Measurements from ENCODE around the gene SCT. TPM values are rescaled to one million over a fixed set of nuclear protein-coding genes. Genes with fewer than 3 reads are reported as not detected.

The SCT gene
- total RNA-seq, 1 donor from 2014 or later: not detected

GRCh38 chr11:636511-637332 lies 9.7 kb upstream of the SCT start, which contains the start of gene DRD4:
DRD4 (plus strand) TSS chr11:637269; CDS start chr11:637305, 36 bp downstream.
- no peaks in the 10 kb centered on the region for H3K9me3 Mint-ChIP-seq (ENCODE audit: unreplicated experiment)
- peak within 1 kb of the TSS; percentile 69 for H3K4me3 Mint-ChIP-seq (ENCODE audit: unreplicated experiment)
- no peak for TF ChIP-seq CTCF (IDR thresholded peaks at IDR 0.05)
- peaks cover 6% of the 10 kb centered on the region for H3K36me3 Mint-ChIP-seq (ENCODE audit: unreplicated experiment)
- no peak within 1 kb of the TSS for H3K27ac Mint-ChIP-seq (ENCODE audit: unreplicated experiment)
- H3K4me1 Mint-ChIP-seq (ENCODE audit: unreplicated experiment): peaks cover 25% of the 10 kb centered on the region
- peaks cover 3% of the 10 kb centered on the region for H3K27me3 Mint-ChIP-seq (ENCODE audit: unreplicated experiment)
- DNase-seq (ENCODE audit: extremely low spot score, unreplicated experiment): no peak

- Mint-ChIP-seq H3K36me3 (ENCODE audit: unreplicated experiment) (peaks cover 6% of the 10 kb centered on the region), H3K27ac (ENCODE audit: unreplicated experiment) (no peak overlapping the region), H3K4me1 (ENCODE audit: unreplicated experiment) (peaks cover 18% of the 10 kb centered on the region), H3K27me3 (ENCODE audit: unreplicated experiment) (peaks cover 3% of the 10 kb centered on the region), H3K4me3 (ENCODE audit: unreplicated experiment) (no peak overlapping the region), H3K9me3 (ENCODE audit: unreplicated experiment) (no peaks in the 10 kb centered on the region)
- DNase-seq (ENCODE audit: extremely low spot score, unreplicated experiment): no peak
- TF ChIP-seq CTCF (IDR thresholded peaks at IDR 0.05): no peak
Observed at GRCh38 chr11:635945-636510, 9.0 kb upstream of the SCT start.

GRCh38 chr11:630871-631270 lies 3.9 kb upstream of the SCT start:
- H3K9me3 Mint-ChIP-seq (ENCODE audit: unreplicated experiment): no peaks in the 10 kb centered on the region
- no peak overlapping the region for H3K27ac Mint-ChIP-seq (ENCODE audit: unreplicated experiment)
- H3K4me3 Mint-ChIP-seq (ENCODE audit: unreplicated experiment): no peak overlapping the region
- no peak for DNase-seq (ENCODE audit: extremely low spot score, unreplicated experiment)
- H3K27me3 Mint-ChIP-seq (ENCODE audit: unreplicated experiment): no peaks in the 10 kb centered on the region
- no peak for TF ChIP-seq CTCF (IDR thresholded peaks at IDR 0.05)
- H3K36me3 Mint-ChIP-seq (ENCODE audit: unreplicated experiment): peaks cover 4% of the 10 kb centered on the region
- peaks cover 14% of the 10 kb centered on the region for H3K4me1 Mint-ChIP-seq (ENCODE audit: unreplicated experiment)

GRCh38 chr11:629237-629583 lies 2.2 kb upstream of the SCT start:
- TF ChIP-seq CTCF (IDR thresholded peaks at IDR 0.05): no peak
- H3K9me3 Mint-ChIP-seq (ENCODE audit: unreplicated experiment): no peaks in the 10 kb centered on the region
- no peak for DNase-seq (ENCODE audit: extremely low spot score, unreplicated experiment)
- peaks cover 14% of the 10 kb centered on the region for H3K4me1 Mint-ChIP-seq (ENCODE audit: unreplicated experiment)
- no peak overlapping the region for H3K4me3 Mint-ChIP-seq (ENCODE audit: unreplicated experiment)
- H3K27ac Mint-ChIP-seq (ENCODE audit: unreplicated experiment): peak overlapping the region; percentile 68
- no peaks in the 10 kb centered on the region for H3K27me3 Mint-ChIP-seq (ENCODE audit: unreplicated experiment)
- H3K36me3 Mint-ChIP-seq (ENCODE audit: unreplicated experiment): peaks cover 4% of the 10 kb centered on the region

- H3K4me3 Mint-ChIP-seq (ENCODE audit: unreplicated experiment): no peak overlapping the region
Observed at GRCh38 chr11:628056-628455, 1.1 kb upstream of the SCT start.

More at GRCh38 chr11:628056-628455, 1.1 kb upstream of the SCT start:
- Mint-ChIP-seq H3K9me3 (ENCODE audit: unreplicated experiment) (no peaks in the 10 kb centered on the region), H3K36me3 (ENCODE audit: unreplicated experiment) (peaks cover 4% of the 10 kb centered on the region), H3K27ac (ENCODE audit: unreplicated experiment) (peak overlapping the region; percentile 68), H3K4me1 (ENCODE audit: unreplicated experiment) (peaks cover 20% of the 10 kb centered on the region), H3K27me3 (ENCODE audit: unreplicated experiment) (no peaks in the 10 kb centered on the region)
- no peak for TF ChIP-seq CTCF (IDR thresholded peaks at IDR 0.05)
- DNase-seq (ENCODE audit: extremely low spot score, unreplicated experiment): no peak
